ENCODE results near the gene FAM120AOS.
"Not testable (repeated sequence)": the region's sequence is repeated elsewhere in the genome, so short reads cannot be mapped to it uniquely, and the experiment has no call there.

Gene FAM120AOS

GRCh38 chr9:93466416-93467061 is 13.2 kb upstream of the FAM120AOS start:
- DNase-seq, result no peak

GRCh38 chr9:93465855-93466254 is 12.5 kb upstream of the FAM120AOS start:
- no peak for DNase-seq

- no peak for DNase-seq
These were observed 11.5 kb upstream of the FAM120AOS start for GRCh38 chr9:93464876-93465275.

- DNase-seq, result no peak
These were observed 11.0 kb upstream of the FAM120AOS start for GRCh38 chr9:93464395-93464794.

GRCh38 chr9:93463638-93464248 is 10.4 kb upstream of the FAM120AOS start:
- no peak for DNase-seq

- no peak for DNase-seq
These were observed 8.4 kb upstream of the FAM120AOS start for GRCh38 chr9:93461821-93462220.

GRCh38 chr9:93461414-93461743 is 8.0 kb upstream of the FAM120AOS start:
- DNase-seq, result no peak

- DNase-seq, result no peak
These were observed 7.5 kb upstream of the FAM120AOS start for GRCh38 chr9:93460689-93461413.

GRCh38 chr9:93459432-93459847 is 6.1 kb upstream of the FAM120AOS start:
- peak; percentile 41 for DNase-seq

GRCh38 chr9:93458712-93459111 is 5.3 kb upstream of the FAM120AOS start:
- no peak for DNase-seq

GRCh38 chr9:93457006-93457405 is 3.6 kb upstream of the FAM120AOS start:
- no peak for DNase-seq

- no peak for DNase-seq
These were observed 3.1 kb upstream of the FAM120AOS start for GRCh38 chr9:93456504-93456903.

- DNase-seq, result no peak
These were observed 2.6 kb upstream of the FAM120AOS start for GRCh38 chr9:93456022-93456421.

GRCh38 chr9:93452710-93453046 is 703 bp downstream of the FAM120AOS start:
- DNase-seq, result no peak

- DNase-seq, result no peak
These were observed 1.3 kb downstream of the FAM120AOS start for GRCh38 chr9:93451849-93452709.

- peak; percentile 62 for DNase-seq
These were observed 2.2 kb downstream of the FAM120AOS start, which contains the start of gene FAM120A for GRCh38 chr9:93450945-93451815. Gene FAM120A, plus strand, starts transcription at chr9:93451685. Its CDS starts 231 bp downstream, at chr9:93451916.

- DNase-seq, result no peak
These were observed 5.7 kb downstream of the FAM120AOS start for GRCh38 chr9:93447655-93448054.

- no peak for DNase-seq
These were observed 7.3 kb downstream of the FAM120AOS start for GRCh38 chr9:93446073-93446472.

- DNase-seq, result no peak
These were observed 12.3 kb downstream of the FAM120AOS start for GRCh38 chr9:93440896-93441580.

GRCh38 chr9:93439301-93439700 is 14.1 kb downstream of the FAM120AOS start:
- not testable (repeated sequence) for DNase-seq

- DNase-seq, result no peak
These were observed 15.4 kb downstream of the FAM120AOS start for GRCh38 chr9:93437996-93438395.
